ENCODE data around the gene PLXNA4.

GRCh38 chr7:132275416-132276233 is 300.6 kb downstream of the PLXNA4 start:
- TF ChIP-seq FOXJ3 (CRISPR knock-in tag; IDR thresholded peaks at IDR 0.05; ENCODE audit: borderline replicate concordance) (no peak), FOXP1 (CRISPR knock-in tag; IDR thresholded peaks at IDR 0.05; ENCODE audit: borderline replicate concordance) (no peak), ATF2 (CRISPR knock-in tag; IDR thresholded peaks at IDR 0.05; ENCODE audit: borderline replicate concordance, low read depth) (no peak), CTCF (IDR thresholded peaks at IDR 0.05) (no peak), ZNF317 (CRISPR knock-in tag; IDR thresholded peaks at IDR 0.05; ENCODE audit: borderline replicate concordance, low read depth) (no peak), ZNF263 (CRISPR knock-in tag; IDR thresholded peaks at IDR 0.05; ENCODE audit: low read depth) (no peak), USF2 (CRISPR knock-in tag; IDR thresholded peaks at IDR 0.05) (no peak; the same call in 1 of the 2 replicates), USF1 (CRISPR knock-in tag; IDR thresholded peaks at IDR 0.05) (no peak), HMGA2 (CRISPR knock-in tag; IDR thresholded peaks at IDR 0.05) (no peak), GABPB1 (CRISPR knock-in tag; IDR thresholded peaks at IDR 0.05) (no peak), EMX1 (CRISPR knock-in tag; IDR thresholded peaks at IDR 0.05) (no peak), TEAD4 (CRISPR knock-in tag; IDR thresholded peaks at IDR 0.05) (no peak), ESRRA (CRISPR knock-in tag; IDR thresholded peaks at IDR 0.05; ENCODE audit: borderline replicate concordance) (no peak)
- TF ChIP-seq, protein P1, sequence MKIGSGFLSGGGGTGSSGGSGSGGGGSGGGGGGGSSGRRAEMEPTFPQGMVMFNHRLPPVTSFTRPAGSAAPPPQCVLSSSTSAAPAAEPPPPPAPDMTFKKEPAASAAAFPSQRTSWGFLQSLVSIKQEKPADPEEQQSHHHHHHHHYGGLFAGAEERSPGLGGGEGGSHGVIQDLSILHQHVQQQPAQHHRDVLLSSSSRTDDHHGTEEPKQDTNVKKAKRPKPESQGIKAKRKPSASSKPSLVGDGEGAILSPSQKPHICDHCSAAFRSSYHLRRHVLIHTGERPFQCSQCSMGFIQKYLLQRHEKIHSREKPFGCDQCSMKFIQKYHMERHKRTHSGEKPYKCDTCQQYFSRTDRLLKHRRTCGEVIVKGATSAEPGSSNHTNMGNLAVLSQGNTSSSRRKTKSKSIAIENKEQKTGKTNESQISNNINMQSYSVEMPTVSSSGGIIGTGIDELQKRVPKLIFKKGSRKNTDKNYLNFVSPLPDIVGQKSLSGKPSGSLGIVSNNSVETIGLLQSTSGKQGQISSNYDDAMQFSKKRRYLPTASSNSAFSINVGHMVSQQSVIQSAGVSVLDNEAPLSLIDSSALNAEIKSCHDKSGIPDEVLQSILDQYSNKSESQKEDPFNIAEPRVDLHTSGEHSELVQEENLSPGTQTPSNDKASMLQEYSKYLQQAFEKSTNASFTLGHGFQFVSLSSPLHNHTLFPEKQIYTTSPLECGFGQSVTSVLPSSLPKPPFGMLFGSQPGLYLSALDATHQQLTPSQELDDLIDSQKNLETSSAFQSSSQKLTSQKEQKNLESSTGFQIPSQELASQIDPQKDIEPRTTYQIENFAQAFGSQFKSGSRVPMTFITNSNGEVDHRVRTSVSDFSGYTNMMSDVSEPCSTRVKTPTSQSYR (CRISPR knock-in tag; IDR thresholded peaks at IDR 0.05): no peak

Measured in WTC11 (cell line).